Measurements from ENCODE around the gene ALOX15B.
A peak's percentile ranks its signal among the peaks of the same experiment; 100 is the strongest.
"Not testable (repeated sequence)": the region's sequence is repeated elsewhere in the genome, so short reads cannot be mapped to it uniquely, and the experiment has no call there.

ALOX15B gene

GRCh38 chr17:8013731-8014557, 24.9 kb upstream of the ALOX15B start:
- DNase-seq, result no peak

GRCh38 chr17:8014558-8014850, 24.4 kb upstream of the ALOX15B start:
- DNase-seq, result no peak

- no peak for DNase-seq
These were observed 23.5 kb upstream of the ALOX15B start for GRCh38 chr17:8015236-8015956.

GRCh38 chr17:8015957-8016631, 22.8 kb upstream of the ALOX15B start:
- no peak for DNase-seq

GRCh38 chr17:8016632-8017424, 22.0 kb upstream of the ALOX15B start:
- DNase-seq, result peak; percentile 39

GRCh38 chr17:8018436-8018835, 20.4 kb upstream of the ALOX15B start:
- DNase-seq, result no peak

- DNase-seq, result no peak
These were observed 19.7 kb upstream of the ALOX15B start for GRCh38 chr17:8019166-8019565.

GRCh38 chr17:8019665-8020650, 18.9 kb upstream of the ALOX15B start:
- no peak for DNase-seq

- DNase-seq, result no peak
These were observed 17.9 kb upstream of the ALOX15B start for GRCh38 chr17:8020776-8021564.

- DNase-seq, result no peak
These were observed 17.1 kb upstream of the ALOX15B start for GRCh38 chr17:8021565-8022359.

- DNase-seq, result no peak
These were observed 16.4 kb upstream of the ALOX15B start for GRCh38 chr17:8022360-8023003.

GRCh38 chr17:8024161-8024560, 14.7 kb upstream of the ALOX15B start:
- not testable (repeated sequence) for DNase-seq

- DNase-seq, result no peak
These were observed 13.5 kb upstream of the ALOX15B start for GRCh38 chr17:8025176-8025911.

GRCh38 chr17:8029121-8029520, 9.7 kb upstream of the ALOX15B start:
- no peak for DNase-seq

GRCh38 chr17:8031261-8031661, 7.6 kb upstream of the ALOX15B start:
- no peak for DNase-seq

GRCh38 chr17:8031950-8032349, 6.9 kb upstream of the ALOX15B start:
- DNase-seq, result no peak

- DNase-seq, result no peak
These were observed 6.4 kb upstream of the ALOX15B start for GRCh38 chr17:8032442-8032841.

GRCh38 chr17:8039611-8040168, 831 bp downstream of the ALOX15B start:
- no peak for DNase-seq

All from NCI-H1436 treated with DMSO at 0.1 percent for 48 hours (cell line).